ENCODE data around the gene DUSP22.

DNA sequence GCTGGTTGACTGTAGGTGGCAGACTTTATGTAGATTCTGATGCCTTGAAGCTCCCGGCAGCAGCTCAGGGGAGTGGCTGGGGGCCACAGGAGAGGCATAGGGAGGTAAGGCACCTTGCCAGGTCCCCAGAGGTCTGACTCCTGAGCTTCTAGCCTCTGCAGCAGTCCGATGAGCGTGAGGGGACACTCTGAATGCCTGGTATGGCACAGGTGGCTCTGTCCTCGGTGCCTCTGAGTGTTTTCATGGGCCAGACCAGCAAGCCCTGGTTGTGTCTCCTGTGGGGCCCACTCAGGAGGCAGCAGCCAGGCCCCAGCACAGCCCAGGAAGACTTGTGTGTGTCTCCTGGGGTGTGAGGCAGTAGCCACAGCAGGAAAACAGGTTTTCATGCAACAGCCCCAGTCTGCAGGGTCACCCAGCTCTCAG lies 59.6 kb downstream of the DUSP22 start:
- TF ChIP-seq CTCF (conservative IDR thresholded peaks at IDR 0.05; ENCODE audit: low read depth in 2 of 2): peak in 1 of 2 experiments; percentile 38; a peak in 2 of 4 replicates
- TF ChIP-seq EZH2phosphoT487 (IDR thresholded peaks at IDR 0.05; ENCODE audit: unreplicated experiment): no peak
- TF ChIP-seq, protein P1, sequence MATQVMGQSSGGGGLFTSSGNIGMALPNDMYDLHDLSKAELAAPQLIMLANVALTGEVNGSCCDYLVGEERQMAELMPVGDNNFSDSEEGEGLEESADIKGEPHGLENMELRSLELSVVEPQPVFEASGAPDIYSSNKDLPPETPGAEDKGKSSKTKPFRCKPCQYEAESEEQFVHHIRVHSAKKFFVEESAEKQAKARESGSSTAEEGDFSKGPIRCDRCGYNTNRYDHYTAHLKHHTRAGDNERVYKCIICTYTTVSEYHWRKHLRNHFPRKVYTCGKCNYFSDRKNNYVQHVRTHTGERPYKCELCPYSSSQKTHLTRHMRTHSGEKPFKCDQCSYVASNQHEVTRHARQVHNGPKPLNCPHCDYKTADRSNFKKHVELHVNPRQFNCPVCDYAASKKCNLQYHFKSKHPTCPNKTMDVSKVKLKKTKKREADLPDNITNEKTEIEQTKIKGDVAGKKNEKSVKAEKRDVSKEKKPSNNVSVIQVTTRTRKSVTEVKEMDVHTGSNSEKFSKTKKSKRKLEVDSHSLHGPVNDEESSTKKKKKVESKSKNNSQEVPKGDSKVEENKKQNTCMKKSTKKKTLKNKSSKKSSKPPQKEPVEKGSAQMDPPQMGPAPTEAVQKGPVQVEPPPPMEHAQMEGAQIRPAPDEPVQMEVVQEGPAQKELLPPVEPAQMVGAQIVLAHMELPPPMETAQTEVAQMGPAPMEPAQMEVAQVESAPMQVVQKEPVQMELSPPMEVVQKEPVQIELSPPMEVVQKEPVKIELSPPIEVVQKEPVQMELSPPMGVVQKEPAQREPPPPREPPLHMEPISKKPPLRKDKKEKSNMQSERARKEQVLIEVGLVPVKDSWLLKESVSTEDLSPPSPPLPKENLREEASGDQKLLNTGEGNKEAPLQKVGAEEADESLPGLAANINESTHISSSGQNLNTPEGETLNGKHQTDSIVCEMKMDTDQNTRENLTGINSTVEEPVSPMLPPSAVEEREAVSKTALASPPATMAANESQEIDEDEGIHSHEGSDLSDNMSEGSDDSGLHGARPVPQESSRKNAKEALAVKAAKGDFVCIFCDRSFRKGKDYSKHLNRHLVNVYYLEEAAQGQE (IDR thresholded peaks at IDR 0.05; ENCODE audit: unreplicated experiment): no peak
- TF ChIP-seq CREB1 (CRISPR knock-in tag; IDR thresholded peaks at IDR 0.05; ENCODE audit: low read depth): no peak
- TF ChIP-seq POLR2AphosphoS5 (IDR thresholded peaks at IDR 0.05; ENCODE audit: low read depth): no peak
- no peak for TF ChIP-seq JUNB (IDR thresholded peaks at IDR 0.05; ENCODE audit: unreplicated experiment)
- no peak for TF ChIP-seq EZH2 (IDR thresholded peaks at IDR 0.05; ENCODE audit: low read depth, unreplicated experiment)
- TF ChIP-seq ZNF462 (CRISPR knock-in tag; IDR thresholded peaks at IDR 0.05): no peak
- TF ChIP-seq ZNF114 (CRISPR knock-in tag; IDR thresholded peaks at IDR 0.05): no peak
- TF ChIP-seq STAT1 (IDR thresholded peaks at IDR 0.05; ENCODE audit: unreplicated experiment): no peak
- no peak for TF ChIP-seq NANOG (IDR thresholded peaks at IDR 0.05; ENCODE audit: borderline replicate concordance)
- TF ChIP-seq ETS1 (IDR thresholded peaks at IDR 0.05): no peak
